T-helper 2 cell treated with Interferon-gamma antibody and Interleukin-4, amounts not matched to agents 100 ng/mL and 5 ng/mL, for 36 hours (primary cell): ENCODE data around the gene CDH5. TPM values are rescaled to one million over a fixed set of nuclear protein-coding genes. Genes with fewer than 3 reads are reported as not detected.

Source experiments
- intact Hi-C: fragments of 100-400 bp; cut with micrococcal nuclease; formaldehyde crosslinking; loops from one replicate; pipeline ENCODE4 v1.15.1; 2023
- total RNA-seq: library from RNA; stranded (reverse); gene quantifications from 2 replicates; pipeline ENCODE4 v1.2.3, GENCODE V29; 2022

Gene CDH5
- total RNA-seq, 1 donor from 2014 or later: not detected

DNA sequence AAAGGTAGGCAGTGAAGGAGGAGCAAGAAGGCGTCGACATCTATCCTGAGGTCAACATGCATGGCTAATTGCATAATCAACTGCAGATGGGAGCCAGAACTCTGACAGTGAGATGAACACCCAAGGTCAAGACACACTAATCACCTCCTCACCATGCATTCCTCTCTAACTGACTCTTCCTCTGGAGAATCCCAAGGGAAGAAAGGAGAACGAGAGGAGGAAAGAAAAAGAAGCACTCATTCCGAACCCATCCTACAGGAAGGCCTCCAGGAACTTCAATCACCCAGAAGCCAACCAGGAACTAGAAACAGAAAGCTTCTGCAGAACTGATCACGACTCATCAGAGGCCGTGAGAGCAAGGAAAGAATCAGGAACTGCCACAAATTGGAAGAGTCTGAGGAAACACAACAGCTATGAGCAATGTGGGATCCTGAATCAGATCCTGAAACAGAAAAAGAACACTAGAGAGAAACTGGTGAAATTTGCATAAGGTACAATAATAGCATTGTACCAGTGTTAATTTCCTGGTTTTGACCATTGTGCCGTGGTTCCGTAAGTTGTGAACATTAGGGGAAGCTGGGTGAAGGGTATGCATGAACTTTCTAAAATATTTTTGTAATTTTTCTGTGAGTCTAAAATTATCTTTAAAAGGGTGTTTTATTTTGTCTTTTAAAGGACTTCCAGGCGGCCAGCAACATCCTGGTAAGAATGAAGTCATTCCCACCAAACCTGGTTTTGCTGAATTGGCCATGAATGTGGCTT is 50.6 kb downstream of the CDH5 start:
- intact Hi-C loops: no loop called here

GRCh38 chr16:66418165-66418962 is 51.9 kb downstream of the CDH5 start:
- intact Hi-C loops: no loop called here

DNA sequence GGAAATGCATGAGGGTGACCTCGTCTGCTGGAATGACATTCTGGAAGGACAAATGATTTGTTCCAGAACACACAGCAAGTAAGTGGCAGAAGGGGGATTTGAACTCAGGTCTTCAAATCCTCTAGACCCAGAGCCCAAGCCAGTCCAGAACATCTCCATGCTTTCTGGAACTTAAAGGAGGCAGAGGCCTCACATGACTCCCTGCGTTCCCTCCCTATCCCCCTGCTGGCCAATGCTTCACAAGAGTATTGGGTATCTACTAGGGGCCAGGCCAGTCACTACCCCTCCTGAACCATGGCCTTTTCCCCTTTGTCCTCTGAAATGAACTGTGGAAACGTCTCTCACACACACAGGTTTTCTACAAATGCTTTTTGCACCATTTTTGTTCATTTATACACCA is 53.0 kb downstream of the CDH5 start:
- intact Hi-C loops: no loop called here

- intact Hi-C loops: no loop called here
These were observed 53.9 kb downstream of the CDH5 start for GRCh38 chr16:66420396-66420795.

DNA sequence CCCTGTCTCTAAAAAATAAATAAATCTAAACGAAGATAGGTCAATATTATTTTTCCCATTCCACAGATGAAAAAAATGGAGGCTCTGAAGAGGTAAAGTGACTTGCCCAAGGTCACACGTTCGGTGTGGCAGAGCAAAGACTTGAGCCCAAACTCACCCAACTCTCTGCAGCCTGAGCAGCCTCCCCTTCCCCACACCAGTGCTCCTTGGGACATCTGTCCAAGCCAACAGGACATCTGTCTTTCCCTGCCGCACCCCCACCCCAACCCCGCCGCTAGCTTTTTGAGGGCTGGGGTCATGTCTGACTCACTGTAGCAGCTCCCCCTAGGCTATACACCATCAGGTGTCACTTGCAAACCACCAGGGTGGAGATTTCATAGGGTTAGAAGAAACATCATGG is 55.4 kb downstream of the CDH5 start:
- intact Hi-C loops: no loop called here

DNA sequence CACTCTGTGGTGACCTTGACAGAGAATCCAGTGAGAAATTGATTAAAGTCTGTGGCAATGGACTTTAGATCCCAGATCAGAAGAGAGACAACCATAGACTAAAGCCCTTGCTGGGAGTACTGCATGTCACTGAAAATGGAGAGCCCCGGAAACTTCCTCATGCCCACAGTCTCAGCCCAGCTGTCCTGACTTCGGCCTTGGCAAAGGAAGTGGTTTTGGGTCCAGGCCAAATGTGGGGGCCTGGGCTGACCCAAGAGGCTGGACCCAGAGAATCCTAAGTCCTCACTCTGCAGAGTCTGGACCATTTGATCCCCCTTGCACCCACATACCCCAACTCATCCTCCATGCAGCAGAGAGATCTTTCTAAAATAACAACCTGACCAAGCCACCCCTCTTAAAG is 55.9 kb downstream of the CDH5 start:
- intact Hi-C loops: no loop called here

- intact Hi-C loops: no loop called here
These were observed 56.7 kb downstream of the CDH5 start for GRCh38 chr16:66423177-66423576.

GRCh38 chr16:66425651-66426050 is 59.2 kb downstream of the CDH5 start:
- intact Hi-C loops: no loop called here

DNA sequence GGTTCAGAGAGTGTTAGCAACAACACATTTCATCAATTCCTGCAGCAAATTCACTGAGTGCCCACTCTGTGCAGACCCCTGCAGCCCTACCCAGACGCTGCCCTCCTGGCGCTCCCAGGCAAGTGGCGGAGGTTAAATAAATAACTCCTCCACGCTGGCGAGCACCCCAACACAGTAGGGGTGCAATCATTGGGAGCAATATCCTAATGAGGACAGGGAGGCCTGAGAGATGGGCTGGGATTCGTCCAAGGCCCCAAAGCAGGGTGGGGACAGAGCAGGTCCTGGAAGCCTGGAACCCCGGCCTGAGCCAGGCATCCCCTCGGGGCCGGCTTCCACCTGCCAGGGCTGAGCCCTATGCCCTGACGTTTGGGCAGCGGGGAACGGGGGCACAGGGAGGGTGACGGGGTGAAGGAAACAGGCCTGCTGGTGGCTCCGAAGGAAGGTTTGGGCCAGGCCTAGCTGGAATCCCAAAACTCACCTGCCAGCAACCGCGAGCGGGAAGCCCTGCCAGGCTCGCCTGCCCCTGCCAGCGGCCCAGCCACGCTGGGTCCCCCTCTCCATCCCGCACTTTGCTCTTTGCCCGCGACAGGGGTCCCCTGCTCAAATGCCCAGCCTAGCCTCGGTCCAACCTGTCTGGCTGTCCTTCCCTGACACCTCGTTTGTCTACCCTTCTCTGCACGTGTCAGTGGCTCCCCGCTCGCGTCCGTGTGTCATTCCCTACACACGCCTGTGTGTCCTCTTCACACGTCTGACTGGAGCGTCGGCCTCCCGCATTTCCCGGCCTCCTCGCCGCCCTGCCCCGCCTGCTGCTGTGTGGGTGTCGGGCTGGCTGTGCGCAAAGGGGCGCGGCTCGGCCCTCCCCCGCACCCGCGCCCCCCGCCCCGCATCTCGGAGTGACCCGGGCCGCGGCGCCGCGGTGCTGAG is 59.9 kb downstream of the CDH5 start:
- intact Hi-C loops: no loop called here

- intact Hi-C loops: no loop called here
These were observed 60.8 kb downstream of the CDH5 start, which contains the start of gene BEAN1 for GRCh38 chr16:66427036-66427860. BEAN1 (plus strand) TSS chr16:66427295; CDS start chr16:66437677, 10,382 bp downstream.

DNA sequence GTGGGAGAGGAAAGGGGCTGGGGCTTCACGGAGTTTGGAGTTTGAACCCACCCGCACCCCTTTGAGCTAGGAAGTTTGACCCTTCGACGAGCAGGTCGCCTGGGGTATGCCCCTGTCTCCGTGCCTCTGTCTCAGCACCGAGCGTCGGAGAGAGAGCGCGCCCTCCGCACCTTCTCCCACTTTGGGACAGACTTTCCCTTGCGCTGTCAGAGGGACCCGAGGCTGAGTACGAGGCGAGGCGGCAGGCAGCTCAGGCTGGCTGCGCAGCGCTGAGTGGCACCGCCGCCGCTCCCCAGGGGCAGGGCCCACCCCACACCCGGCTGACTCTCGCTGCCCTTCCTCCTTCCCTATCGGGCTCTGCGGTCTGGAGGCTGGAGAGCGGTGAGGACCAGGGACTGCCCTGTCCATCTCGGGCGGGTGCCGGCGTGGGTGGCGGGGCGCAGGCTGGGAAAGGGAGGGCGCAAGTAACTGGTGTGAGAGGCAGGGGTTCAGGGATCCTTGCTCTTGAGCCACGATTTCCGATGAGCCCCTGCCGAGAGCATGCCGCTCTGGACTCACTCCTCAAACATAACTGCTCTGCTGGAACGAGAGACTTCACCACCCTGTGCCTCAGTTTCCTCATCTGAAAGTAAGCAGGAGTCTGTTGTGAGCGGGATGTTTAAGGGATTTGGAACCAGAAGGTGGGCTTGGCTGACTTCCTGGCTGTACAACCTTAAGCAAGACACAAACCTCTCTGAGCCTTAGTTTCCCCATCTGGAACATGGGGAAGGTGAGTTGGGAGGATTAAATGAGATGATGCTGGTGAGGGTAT is 61.6 kb downstream of the CDH5 start:
- intact Hi-C loops: no loop called here

DNA sequence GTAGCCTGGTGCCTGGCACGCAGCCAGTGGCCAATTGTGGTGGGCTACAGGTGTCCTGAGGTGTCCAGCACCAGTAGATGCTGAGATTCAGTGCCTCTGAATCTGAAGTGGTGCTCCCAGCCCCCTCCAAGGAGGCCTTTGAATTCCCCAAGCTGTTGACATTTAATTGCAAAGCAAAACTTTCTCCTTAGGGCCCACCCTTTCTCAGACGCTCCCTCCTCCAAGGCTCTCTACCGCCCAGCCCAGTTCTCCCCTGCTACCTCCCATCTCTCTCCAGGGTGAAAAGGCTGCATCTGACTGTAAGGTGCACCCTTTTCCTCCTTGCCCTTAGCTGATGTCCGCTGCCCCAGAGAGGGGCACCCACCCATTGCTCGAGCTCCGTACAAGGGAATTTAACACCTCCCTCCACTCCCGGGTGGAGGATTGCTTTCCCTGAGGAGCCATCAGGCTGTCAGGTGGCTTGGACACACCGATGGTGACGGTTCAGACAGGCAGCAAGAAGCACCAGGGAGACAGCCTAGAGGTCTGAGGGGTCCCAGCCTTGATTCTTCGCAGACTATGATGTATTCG is 62.3 kb downstream of the CDH5 start:
- intact Hi-C loops: no loop called here

DNA sequence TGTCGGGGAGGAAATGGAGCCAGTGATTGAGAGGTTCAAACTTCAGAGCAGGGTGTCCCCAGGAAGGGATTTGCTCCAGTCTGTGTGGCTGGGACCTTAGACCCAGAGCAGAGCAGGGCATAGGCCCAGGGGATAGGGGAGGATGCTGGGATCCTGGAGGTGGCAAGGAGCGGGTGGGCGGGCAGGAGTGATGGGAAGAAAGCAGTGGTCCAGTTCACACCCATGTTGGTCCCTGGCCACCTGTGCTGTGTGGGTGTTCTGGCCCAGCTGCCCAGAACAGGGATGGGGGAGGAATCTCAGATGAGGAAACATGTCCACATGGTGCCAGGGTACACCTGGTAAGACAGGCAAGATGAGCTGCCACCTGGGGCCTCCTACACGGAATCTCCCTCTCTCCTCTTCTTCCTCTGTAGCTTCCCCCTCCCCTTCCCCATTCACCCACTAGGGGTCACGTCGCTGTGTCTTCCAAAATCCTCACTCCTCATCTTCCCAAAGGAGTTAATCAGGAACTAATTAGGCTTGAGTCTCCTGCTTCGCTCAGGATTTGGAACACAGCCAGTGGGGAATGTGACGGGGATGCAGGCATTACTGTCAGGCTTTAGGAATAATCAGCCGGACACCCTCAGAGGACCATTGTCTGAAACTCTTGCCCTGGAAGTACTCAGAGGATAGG is 62.9 kb downstream of the CDH5 start:
- intact Hi-C loops: no loop called here

- intact Hi-C loops: no loop called here
These were observed 63.7 kb downstream of the CDH5 start for GRCh38 chr16:66430214-66430613.

GRCh38 chr16:66431760-66432159 is 65.3 kb downstream of the CDH5 start:
- intact Hi-C loops: no loop called here

GRCh38 chr16:66432429-66432828 is 65.9 kb downstream of the CDH5 start:
- intact Hi-C loops: no loop called here

DNA sequence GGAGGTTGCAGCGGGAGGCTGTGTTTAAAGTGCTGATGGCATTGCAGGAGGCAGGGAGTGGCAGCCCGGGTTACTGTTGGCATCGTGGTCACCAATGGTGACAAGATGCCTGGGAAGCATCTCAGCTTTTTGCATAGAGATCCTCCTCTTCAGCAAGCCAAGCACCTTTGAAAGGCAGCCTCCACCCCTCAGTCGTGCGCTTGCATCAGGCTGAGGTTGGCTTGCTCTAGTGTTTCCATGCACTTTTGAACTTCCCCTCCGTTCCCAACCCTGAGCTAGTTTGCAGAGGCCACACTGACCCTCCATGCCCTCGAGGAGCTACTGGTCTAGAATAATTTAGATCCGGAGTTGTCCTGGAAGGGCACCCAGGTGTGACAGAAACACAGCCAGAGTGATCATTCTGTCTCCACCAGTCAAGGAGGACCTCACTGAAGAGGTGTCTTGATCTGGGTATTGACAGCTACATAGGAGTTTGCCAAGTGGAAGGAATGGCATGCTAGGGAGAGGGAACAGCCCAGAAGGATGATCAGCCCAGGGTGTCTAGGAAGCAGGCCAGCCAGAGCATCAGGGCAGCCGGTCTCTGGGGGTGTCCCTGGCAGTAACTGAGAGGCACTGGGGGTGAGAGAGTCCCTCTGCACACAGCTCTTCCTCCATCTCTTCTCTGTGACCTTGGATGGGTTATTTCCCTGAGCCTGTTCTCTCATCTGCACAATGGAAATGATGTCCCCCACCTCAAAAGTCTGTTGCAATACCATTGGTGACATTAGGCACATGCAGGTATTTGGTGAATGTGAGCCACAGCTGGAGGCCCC is 68.3 kb downstream of the CDH5 start:
- intact Hi-C loops: no loop called here

DNA sequence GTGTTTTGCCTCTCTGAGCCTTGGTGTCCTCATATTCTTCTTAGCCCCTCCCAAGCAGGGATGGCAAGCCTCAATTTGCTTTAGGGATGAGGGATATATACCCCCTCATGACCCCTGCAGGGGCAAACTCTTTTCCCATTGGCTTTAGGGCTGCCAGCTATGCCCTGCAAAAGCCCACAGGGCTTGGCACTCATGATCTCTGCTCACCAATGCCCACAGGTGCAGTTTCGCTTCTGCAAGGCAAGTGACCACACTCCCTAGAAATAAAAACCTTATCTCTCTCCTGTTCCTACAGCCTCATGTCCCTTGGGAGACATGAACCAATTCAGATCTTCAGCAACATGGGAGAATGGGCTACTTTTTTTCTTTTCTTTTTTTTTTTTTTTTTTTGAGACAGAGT is 69.4 kb downstream of the CDH5 start:
- intact Hi-C loops: no loop called here
